Astrocyte (in vitro differentiated cells and primary cell): ENCODE results near the gene KDM6A.

Experiments used
- CTCF ChIP-seq: IDR thresholded peaks from 2 replicates; pipeline ENCODE4 v1.5.1; 2011; ENCODE audit warnings: low read depth, mild to moderate bottlenecking, inconsistent platforms, low read length, moderate library complexity; ENCODE audit not compliant: insufficient read depth
- EZH2 ChIP-seq: IDR thresholded peaks from 2 replicates; pipeline ENCODE4 v1.6.1; 2012; ENCODE audit warnings: mild to moderate bottlenecking, low read length, inconsistent platforms; ENCODE audit not compliant: insufficient read depth

DNA sequence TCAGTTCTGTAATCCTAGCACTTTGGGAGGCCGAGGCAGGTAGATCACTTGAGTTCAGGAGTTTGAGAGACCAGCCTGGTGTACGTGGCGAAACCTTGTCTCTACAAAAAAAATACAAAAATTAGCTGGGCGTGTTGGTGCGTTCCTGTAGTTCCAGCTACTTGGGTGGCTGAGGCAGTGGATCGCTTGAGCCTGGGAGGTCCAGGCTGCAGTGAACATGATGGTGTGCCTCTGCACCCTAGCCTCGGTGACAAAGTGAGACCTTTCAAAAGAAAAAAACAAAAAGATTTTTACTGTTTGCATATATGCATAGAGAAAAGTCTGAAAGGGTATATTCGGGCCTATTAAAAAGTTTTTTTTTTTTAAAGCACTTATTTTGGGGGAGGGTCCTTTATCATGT is 76.1 kb downstream of the KDM6A start:
- TF ChIP-seq CTCF (no peak), EZH2 (no peak)
